ENCODE results near the gene G0S2. TPM values are rescaled to one million over a fixed set of nuclear protein-coding genes. Genes with fewer than 3 reads are reported as not detected.

Gene G0S2
- 267 and 322 TPM in 2 replicates for total RNA-seq (2014; rRNA removed; shearing (Covaris generic))

GRCh38 chr1:209674957-209675564 lies at the start of gene G0S2:
Gene G0S2, plus strand, starts transcription at chr1:209675412. Its CDS starts 273 bp downstream, at chr1:209675685.
- peak; percentile 91 for DNase-seq (ENCODE audit: low read depth)

GRCh38 chr1:209625791-209626285 lies 49.4 kb upstream of the G0S2 start:
- no peak for DNase-seq (ENCODE audit: low read depth)

GRCh38 chr1:209626346-209627026 lies 48.7 kb upstream of the G0S2 start:
- DNase-seq (ENCODE audit: low read depth): no peak

- DNase-seq (ENCODE audit: low read depth): no peak
Observed at GRCh38 chr1:209627027-209627731, 48.0 kb upstream of the G0S2 start.

GRCh38 chr1:209627732-209628196 lies 47.4 kb upstream of the G0S2 start:
- peak; percentile 69 for DNase-seq (ENCODE audit: low read depth)

DNA sequence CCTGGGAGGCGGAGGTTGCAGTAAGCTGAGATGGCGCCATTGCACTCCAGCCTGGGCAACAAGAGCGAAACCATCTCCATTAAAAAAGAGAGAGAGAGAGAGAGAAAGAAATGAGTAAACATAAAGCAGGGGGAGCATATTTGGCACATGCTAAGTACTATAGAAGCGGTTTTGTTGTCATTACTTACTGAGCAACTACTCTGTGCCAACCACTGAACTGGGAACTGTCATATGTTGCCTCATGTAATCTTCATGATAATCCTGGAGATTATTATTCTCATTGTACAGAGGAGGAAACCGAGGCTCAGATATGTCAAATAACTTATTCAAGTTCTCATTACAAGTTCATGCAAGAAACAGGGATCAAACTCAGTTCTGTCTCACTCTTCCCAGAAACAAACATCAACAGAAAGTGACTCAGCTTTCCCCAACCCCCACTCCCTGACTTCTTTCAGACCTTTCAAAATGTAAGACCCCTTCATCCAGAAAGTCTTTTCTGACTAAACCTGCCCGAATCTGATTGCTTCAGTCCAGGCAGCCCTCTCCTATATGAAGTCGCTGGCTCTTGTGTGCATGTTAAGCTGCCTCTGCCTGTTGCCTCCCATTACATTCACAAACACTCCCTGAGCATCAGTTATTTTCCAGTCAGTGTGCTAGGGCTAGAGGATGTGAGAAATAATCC lies 46.5 kb upstream of the G0S2 start:
- DNase-seq (ENCODE audit: low read depth): no peak

DNA sequence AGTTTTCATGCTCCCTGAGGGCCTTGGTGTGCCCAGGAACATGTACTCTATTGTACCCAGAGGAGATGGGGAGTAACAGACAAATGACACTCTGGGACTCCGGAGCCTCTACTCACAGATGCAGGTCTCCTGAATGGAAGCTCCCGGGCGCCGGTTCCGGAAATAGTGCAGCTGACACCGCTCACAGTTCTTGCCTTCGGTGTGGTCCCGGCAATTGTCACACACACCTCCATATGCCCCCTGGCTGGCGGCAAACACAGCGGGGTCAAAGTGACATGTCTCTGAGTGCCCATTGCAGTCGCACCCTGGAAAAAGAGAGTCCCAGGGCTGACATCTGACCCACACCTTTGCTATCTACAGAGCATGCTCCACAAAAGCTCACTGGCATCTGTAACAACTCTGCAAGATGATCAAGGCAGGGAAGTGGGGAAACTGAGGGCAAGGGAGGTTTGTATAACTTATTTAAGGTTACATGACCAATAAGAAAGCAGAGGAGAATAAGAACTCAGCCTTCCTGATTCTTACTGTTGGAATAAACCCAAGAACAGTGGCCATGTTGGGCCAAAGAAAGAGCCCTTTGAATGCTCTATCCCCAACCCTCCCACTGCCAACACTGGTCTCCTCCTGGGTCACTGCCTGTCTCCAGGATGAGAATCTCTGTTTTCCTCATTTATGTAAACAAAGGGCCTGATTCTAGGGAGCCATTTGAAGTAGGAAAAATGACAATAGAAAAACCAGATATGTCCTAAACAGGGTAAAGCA lies 45.4 kb upstream of the G0S2 start:
- DNase-seq (ENCODE audit: low read depth): no peak

GRCh38 chr1:209630383-209631225 lies 44.6 kb upstream of the G0S2 start:
- no peak for DNase-seq (ENCODE audit: low read depth)

DNA sequence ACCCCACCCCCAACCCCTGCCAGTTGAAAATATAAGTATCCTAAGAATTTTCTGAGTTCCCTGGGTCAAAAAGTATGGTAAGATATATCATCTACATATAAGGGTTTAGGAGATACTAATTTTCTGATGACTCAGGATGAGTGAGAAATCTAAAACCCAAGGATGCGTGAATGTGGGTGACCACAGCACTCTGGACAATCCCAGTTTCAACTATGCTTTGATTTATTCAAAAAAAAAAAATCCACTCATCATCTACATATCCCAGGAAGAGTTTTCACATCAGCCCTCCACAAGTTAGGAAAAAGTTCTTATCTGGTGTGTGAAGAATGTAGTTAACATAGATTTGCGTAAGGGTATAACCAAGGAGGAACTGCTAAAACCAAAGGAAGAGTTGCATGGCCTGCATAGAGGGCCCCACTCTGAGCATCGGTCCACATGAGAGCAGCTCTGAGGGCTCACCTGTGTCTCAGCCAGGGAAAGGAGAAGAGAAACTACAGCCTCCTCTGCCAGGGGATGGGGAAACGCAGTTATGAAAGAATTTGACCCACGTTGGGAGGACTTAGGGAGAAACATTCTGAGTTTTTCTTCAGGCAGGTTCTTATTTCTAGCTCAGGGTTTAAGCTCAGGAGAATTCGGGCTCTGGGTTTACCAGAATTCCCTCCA lies 41.7 kb upstream of the G0S2 start:
- DNase-seq (ENCODE audit: low read depth): peak; percentile 85

GRCh38 chr1:209634005-209634737 lies 41.0 kb upstream of the G0S2 start:
- peak; percentile 53 for DNase-seq (ENCODE audit: low read depth)

DNA sequence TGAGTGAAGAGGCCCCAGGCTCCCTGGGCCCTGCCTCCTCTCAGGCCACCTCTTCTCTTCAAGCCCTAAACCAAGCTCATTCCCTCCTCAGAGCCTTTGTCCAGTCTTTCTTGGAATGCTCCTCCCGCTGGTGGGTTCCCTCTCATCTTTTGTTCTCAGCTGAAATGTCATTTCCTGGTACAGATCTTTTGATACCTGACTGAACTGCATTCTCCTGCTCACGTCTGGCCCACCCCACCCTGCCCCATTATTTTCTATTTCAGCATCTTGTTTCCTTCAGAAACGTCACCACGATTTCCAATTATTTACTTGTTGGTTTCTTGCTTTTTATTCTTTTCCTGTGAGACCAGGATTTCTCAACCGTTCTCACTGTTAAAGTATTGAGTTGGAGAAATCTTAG lies 39.4 kb upstream of the G0S2 start:
- no peak for DNase-seq (ENCODE audit: low read depth)

- DNase-seq (ENCODE audit: low read depth): no peak
Observed at GRCh38 chr1:209641832-209642172, 33.4 kb upstream of the G0S2 start.

- no peak for DNase-seq (ENCODE audit: low read depth)
Observed at GRCh38 chr1:209642816-209643215, 32.4 kb upstream of the G0S2 start.

DNA sequence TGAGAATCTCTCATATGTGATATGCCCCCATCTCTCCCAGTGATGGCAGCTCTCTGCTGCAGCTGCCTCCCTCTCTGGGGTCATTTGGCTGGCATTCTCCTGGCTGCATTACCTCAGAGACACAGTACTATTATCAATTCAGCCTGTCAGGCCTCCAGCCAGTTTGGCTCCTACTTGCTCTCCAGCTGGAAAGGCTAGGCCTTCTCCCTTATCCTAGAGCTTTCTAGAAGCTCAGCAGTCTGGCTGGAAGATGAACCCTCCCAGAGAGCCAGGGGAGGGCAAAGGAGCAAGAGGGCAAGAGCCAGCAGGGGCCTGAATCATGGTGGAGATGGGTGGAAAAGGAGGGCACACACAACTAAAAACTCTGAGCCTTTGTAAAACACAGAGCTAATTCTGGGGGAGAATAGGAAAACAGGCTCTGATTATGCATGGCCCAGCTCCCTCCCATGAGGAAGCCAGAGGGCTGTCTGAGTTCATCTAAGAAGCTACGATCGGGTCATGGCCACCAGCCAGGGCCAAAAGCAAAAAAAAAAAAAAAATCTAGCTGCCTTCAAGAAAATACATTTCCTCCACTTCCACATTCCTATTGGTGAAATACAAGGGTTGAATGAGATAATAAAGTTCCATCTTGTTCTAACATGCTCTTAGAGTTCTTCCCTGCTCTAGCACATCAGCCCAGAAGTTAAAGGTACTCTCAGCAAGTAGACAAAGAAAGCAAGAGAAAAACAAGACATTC lies 31.8 kb upstream of the G0S2 start:
- DNase-seq (ENCODE audit: low read depth): peak; percentile 50

GRCh38 chr1:209645574-209646452 lies 29.4 kb upstream of the G0S2 start:
- no peak for DNase-seq (ENCODE audit: low read depth)

GRCh38 chr1:209646558-209646957 lies 28.7 kb upstream of the G0S2 start:
- peak; percentile 81 for DNase-seq (ENCODE audit: low read depth)

- DNase-seq (ENCODE audit: low read depth): peak; percentile 57
Observed at GRCh38 chr1:209647156-209647555, 28.1 kb upstream of the G0S2 start.

Measured in M059J (cell line).